Ascending aorta (tissue), 2 donors: Measurements from ENCODE around the gene CRK. TPM values are rescaled to one million over a fixed set of nuclear protein-coding genes. Genes with fewer than 3 reads are reported as not detected.

ENCODE experiments used
- DNase-seq, 2 donors: peaks; one replicate each; pipeline ENCODE4 v3.0.0-alpha.2; 2019; ENCODE audit warnings: low spot score in 2 of 2
- H3K27ac ChIP-seq, 2 donors: fragments of 200-600 bp; sonication (generic); one replicate each; pipeline ENCODE4 v1.5.1; 2016 to 2017; ENCODE audit warnings: mild to moderate bottlenecking in 1 of 2
- H3K27me3 ChIP-seq: fragments of 200-600 bp; sonication (generic); one replicate; pipeline ENCODE4 v1.5.1; 2017
- H3K36me3 ChIP-seq, 2 donors: fragments of 200-600 bp; sonication (generic); one replicate each; pipeline ENCODE4 v1.5.1; 2016
- H3K4me1 ChIP-seq, 2 donors: fragments of 200-600 bp; sonication (generic); one replicate each; pipeline ENCODE4 v1.5.1; 2016 to 2017; ENCODE audit warnings: mild to moderate bottlenecking in 1 of 2
- H3K4me3 ChIP-seq, 2 donors: fragments of 200-600 bp; sonication (generic); one replicate each; pipeline ENCODE4 v1.5.1; 2016 to 2017; ENCODE audit warnings: mild to moderate bottlenecking in 1 of 2
- H3K9me3 ChIP-seq, 2 donors: fragments of 200-600 bp; sonication (generic); one replicate each; pipeline ENCODE4 v1.5.1; 2016
- CTCF ChIP-seq, 3 experiments: fragments of 200-600 bp in 2 of 3; fragments of 450-650 bp in 1 of 3; sonication (generic) in 2 of 3; IDR thresholded peaks; one replicate each; pipeline ENCODE4 v1.5.1; 2016 to 2019; ENCODE audit warnings: antibody characterized with exemption in 3 of 3, mild to moderate bottlenecking in 1 of 3, moderate library complexity in 1 of 3
- intact Hi-C: fragments of 100-400 bp; cut with DNase I; formaldehyde crosslinking; loops from one replicate; pipeline ENCODE4 v1.15.1; 2023
- total RNA-seq: library from RNA; depleted of rRNA; stranded (reverse); fragments of >200 nt; gene quantifications from one replicate; pipeline ENCODE4 v1.1.0, GENCODE V29; 2016

CRK gene
- total RNA-seq, 1 donor from 2014 or later: 83.4 TPM

- Histone ChIP-seq H3K9me3 (no peaks in the 10 kb centered on the region), H3K4me3 (no peak overlapping the region), H3K27ac (no peak overlapping the region), H3K4me1 (no peaks in the 10 kb centered on the region), H3K36me3 (peaks cover 86 to 96% of the 10 kb centered on the region in 2 donors), H3K27me3 (no peaks in the 10 kb centered on the region)
- intact Hi-C loops: no loop called here
- TF ChIP-seq CTCF (IDR thresholded peaks at IDR 0.05): no peak
- no peak for DNase-seq
Measured at GRCh38 chr17:1469231-1469852, 13.3 kb upstream of the CRK start.

- Histone ChIP-seq H3K4me3 (no peak overlapping the region), H3K27me3 (no peaks in the 10 kb centered on the region), H3K27ac (peak overlapping the region in 1 of 2 donors; percentile 7), H3K36me3 (peaks cover 74 to 91% of the 10 kb centered on the region in 2 donors), H3K9me3 (no peaks in the 10 kb centered on the region), H3K4me1 (no peaks in the 10 kb centered on the region)
- TF ChIP-seq CTCF (IDR thresholded peaks at IDR 0.05): no peak
- intact Hi-C loops: no loop called here
- DNase-seq: peak in 1 of 2 donors; percentile 72
Measured at GRCh38 chr17:1467898-1468492, 12.0 kb upstream of the CRK start.

- H3K27ac ChIP-seq: no peak overlapping the region
- H3K4me1 ChIP-seq: no peaks in the 10 kb centered on the region
- H3K36me3 ChIP-seq: peaks cover 71 to 88% of the 10 kb centered on the region in 2 donors
- H3K4me3 ChIP-seq: no peak overlapping the region
- no peaks in the 10 kb centered on the region for H3K9me3 ChIP-seq
- no peak for TF ChIP-seq CTCF (IDR thresholded peaks at IDR 0.05)
- no peaks in the 10 kb centered on the region for H3K27me3 ChIP-seq
- intact Hi-C loops: no loop called here
- no peak for DNase-seq
Measured at GRCh38 chr17:1467258-1467657, 11.2 kb upstream of the CRK start.

- DNase-seq: no peak
- Histone ChIP-seq H3K27ac (no peak overlapping the region), H3K36me3 (peaks cover 40 to 62% of the 10 kb centered on the region in 2 donors), H3K27me3 (no peaks in the 10 kb centered on the region), H3K9me3 (no peaks in the 10 kb centered on the region), H3K4me3 (no peak overlapping the region), H3K4me1 (peaks cover 8 to 10% of the 10 kb centered on the region in 2 donors)
- intact Hi-C loops: no loop called here
- no peak for TF ChIP-seq CTCF (IDR thresholded peaks at IDR 0.05)
Measured at GRCh38 chr17:1464186-1464585, 8.2 kb upstream of the CRK start.

- no peaks in the 10 kb centered on the region for H3K27me3 ChIP-seq
- intact Hi-C loops: no loop called here
- H3K27ac ChIP-seq: no peak overlapping the region
- peaks cover 8 to 10% of the 10 kb centered on the region in 2 donors for H3K4me1 ChIP-seq
- TF ChIP-seq CTCF (IDR thresholded peaks at IDR 0.05): no peak
- H3K4me3 ChIP-seq: no peak overlapping the region
- H3K36me3 ChIP-seq: peaks cover 23 to 45% of the 10 kb centered on the region in 2 donors
- H3K9me3 ChIP-seq: no peaks in the 10 kb centered on the region
- no peak for DNase-seq
Measured at GRCh38 chr17:1462164-1463112, 6.4 kb upstream of the CRK start.
